ENCODE results near the gene ARMC3.

The ARMC3 gene

GRCh38 chr10:22945934-22946673 lies 18.3 kb downstream of the ARMC3 start:
- POLR2A ChIA-PET: no interaction called here
- H3K4me3 ChIP-seq (ENCODE audit: low read depth, low read length): no peak overlapping the region
- TF ChIP-seq, protein P1, sequence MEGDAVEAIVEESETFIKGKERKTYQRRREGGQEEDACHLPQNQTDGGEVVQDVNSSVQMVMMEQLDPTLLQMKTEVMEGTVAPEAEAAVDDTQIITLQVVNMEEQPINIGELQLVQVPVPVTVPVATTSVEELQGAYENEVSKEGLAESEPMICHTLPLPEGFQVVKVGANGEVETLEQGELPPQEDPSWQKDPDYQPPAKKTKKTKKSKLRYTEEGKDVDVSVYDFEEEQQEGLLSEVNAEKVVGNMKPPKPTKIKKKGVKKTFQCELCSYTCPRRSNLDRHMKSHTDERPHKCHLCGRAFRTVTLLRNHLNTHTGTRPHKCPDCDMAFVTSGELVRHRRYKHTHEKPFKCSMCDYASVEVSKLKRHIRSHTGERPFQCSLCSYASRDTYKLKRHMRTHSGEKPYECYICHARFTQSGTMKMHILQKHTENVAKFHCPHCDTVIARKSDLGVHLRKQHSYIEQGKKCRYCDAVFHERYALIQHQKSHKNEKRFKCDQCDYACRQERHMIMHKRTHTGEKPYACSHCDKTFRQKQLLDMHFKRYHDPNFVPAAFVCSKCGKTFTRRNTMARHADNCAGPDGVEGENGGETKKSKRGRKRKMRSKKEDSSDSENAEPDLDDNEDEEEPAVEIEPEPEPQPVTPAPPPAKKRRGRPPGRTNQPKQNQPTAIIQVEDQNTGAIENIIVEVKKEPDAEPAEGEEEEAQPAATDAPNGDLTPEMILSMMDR (IDR thresholded peaks at IDR 0.05; ENCODE audit: insufficient read depth, low read length, missing control alignments): no peak
- no peak for DNase-seq (ENCODE audit: low read depth, low spot score)
- CTCF ChIA-PET: no interaction called here

DNA sequence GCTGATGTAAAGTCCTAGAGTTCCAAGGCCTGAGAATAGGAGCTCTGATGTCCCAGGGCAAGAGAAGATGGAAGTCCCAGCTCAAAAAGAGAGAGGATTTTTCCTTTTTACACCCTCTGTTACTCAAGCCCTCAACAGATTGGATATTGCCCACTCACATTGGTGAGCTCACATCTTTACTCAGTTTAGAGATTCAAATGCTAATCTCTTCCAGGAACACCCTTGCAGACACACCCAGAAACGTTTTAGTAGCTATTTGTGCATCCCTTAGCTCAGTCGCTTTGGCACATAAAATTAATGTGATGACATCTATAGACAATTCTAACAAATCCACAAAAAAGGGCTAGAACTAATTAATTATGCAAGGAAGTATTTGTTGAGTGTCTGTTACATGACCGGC lies 27.1 kb downstream of the ARMC3 start:
- ChIA-PET POLR2A (no interaction called here), CTCF (no interaction called here)
- DNase-seq (ENCODE audit: low read depth, low spot score): no peak
- no peak overlapping the region for H3K4me3 ChIP-seq (ENCODE audit: low read depth, low read length)
- TF ChIP-seq, protein P1 (IDR thresholded peaks at IDR 0.05; ENCODE audit: insufficient read depth, low read length, missing control alignments): no peak

- no peak for DNase-seq (ENCODE audit: low read depth, low spot score)
- TF ChIP-seq, protein P1 (IDR thresholded peaks at IDR 0.05; ENCODE audit: insufficient read depth, low read length, missing control alignments): no peak
- CTCF ChIA-PET: no interaction called here
- H3K4me3 ChIP-seq (ENCODE audit: low read depth, low read length): no peak overlapping the region
- POLR2A ChIA-PET: no interaction called here
Measured at GRCh38 chr10:22958338-22958737, 30.5 kb downstream of the ARMC3 start.

GRCh38 chr10:22959292-22959691 lies 31.4 kb downstream of the ARMC3 start:
- CTCF ChIA-PET: no interaction called here
- H3K4me3 ChIP-seq (ENCODE audit: low read depth, low read length): no peak overlapping the region
- POLR2A ChIA-PET: no interaction called here
- TF ChIP-seq, protein P1 (IDR thresholded peaks at IDR 0.05; ENCODE audit: insufficient read depth, low read length, missing control alignments): no peak
- DNase-seq (ENCODE audit: low read depth, low spot score): no peak

DNA sequence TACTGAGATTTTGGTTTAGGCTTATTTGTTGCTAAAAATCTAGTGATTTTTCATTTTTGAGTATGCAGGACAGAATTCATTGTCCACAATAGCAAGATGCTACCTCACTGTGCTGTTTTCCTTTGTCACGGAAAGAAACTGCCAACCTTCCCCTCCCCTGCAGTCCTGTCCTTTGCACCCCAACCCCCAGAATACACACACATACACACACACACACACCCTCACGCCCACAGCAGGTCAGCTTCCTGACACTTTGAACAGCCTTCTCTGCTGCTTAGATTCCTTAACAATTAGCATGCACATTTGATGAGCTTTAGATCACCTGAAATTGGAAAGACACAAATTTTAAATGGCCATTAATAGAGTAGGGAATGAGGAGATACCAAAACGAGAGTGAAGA lies 32.1 kb downstream of the ARMC3 start:
- ChIA-PET CTCF (no interaction called here), POLR2A (no interaction called here)
- no peak for DNase-seq (ENCODE audit: low read depth, low spot score)
- TF ChIP-seq, protein P1 (IDR thresholded peaks at IDR 0.05; ENCODE audit: insufficient read depth, low read length, missing control alignments): no peak
- H3K4me3 ChIP-seq (ENCODE audit: low read depth, low read length): no peak overlapping the region

- CTCF ChIA-PET: no interaction called here
- POLR2A ChIA-PET: no interaction called here
- DNase-seq (ENCODE audit: low read depth, low spot score): no peak
- TF ChIP-seq, protein P1 (IDR thresholded peaks at IDR 0.05; ENCODE audit: insufficient read depth, low read length, missing control alignments): no peak
- no peak overlapping the region for H3K4me3 ChIP-seq (ENCODE audit: low read depth, low read length)
Measured at GRCh38 chr10:22962817-22963216, 35.0 kb downstream of the ARMC3 start.
